ENCODE measurements around the gene GAS2L1. TPM values are rescaled to one million over a fixed set of nuclear protein-coding genes. Genes with fewer than 3 reads are reported as not detected.
A peak's percentile ranks its signal among the peaks of the same experiment; 100 is the strongest.

GAS2L1 gene
- total RNA-seq, 1 experiment from 2014 or later = 8.0 TPM

DNA sequence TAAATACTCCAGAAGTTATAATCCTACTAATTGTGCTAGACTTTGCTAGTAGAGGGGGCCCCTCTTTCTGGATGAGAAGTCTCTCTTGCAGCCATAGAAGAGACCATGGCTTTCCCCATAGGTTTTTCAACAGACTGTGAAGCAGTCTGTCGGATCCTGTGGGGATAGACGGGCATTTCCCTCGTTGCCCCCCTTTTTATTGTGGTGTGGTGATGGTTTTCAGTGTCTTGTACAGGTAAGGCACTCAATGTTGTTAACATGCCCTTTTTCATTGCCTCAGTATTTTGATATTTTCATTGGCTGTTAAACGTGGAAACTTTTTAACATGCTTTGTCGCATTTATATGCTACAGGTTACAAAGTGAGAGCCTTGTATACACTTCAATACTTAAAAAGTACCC, 16.4 kb upstream of the GAS2L1 start:
- Histone ChIP-seq H2BK120ac (ENCODE audit: low read depth, low read length, poor library complexity, severe bottlenecking) (no peak overlapping the region), H2AK5ac (ENCODE audit: insufficient read length, low read length) (no peak overlapping the region), H2AFZ (ENCODE audit: low read length) (no peak overlapping the region), H2BK20ac (ENCODE audit: low read depth, low read length, poor library complexity, severe bottlenecking) (no peak overlapping the region), H3K4me1 (ENCODE audit: insufficient read depth, low read length) (no peaks in the 10 kb centered on the region), H3K4ac (ENCODE audit: low read depth, low read length) (no peak overlapping the region), H3K79me2 (ENCODE audit: insufficient read depth, low read length) (no peaks in the 10 kb centered on the region), H4K8ac (replicated peaks; ENCODE audit: insufficient read length, low read depth, low read length) (no peak overlapping the region), H3K14ac (ENCODE audit: insufficient read depth, low read length) (no peak overlapping the region), H3K9ac (ENCODE audit: extremely low read depth, insufficient read length, low read length) (no peak overlapping the region), H3K79me1 (ENCODE audit: insufficient read depth, low read depth, low read length, poor library complexity, severe bottlenecking) (no peaks in the 10 kb centered on the region), H4K5ac (ENCODE audit: insufficient read length, low read depth, low read length) (no peak overlapping the region), H2BK5ac (ENCODE audit: insufficient read length, low read length) (no peak overlapping the region), H2BK12ac (ENCODE audit: insufficient read length, low read depth, low read length) (no peak overlapping the region), H3K23me2 (ENCODE audit: insufficient read length, low read depth, low read length, poor library complexity, severe bottlenecking) (no peaks in the 10 kb centered on the region), H3K56ac (ENCODE audit: insufficient read length, low read depth, low read length) (no peak overlapping the region), H2BK15ac (ENCODE audit: low read depth, low read length) (no peak overlapping the region), H3K27ac (ENCODE audit: insufficient read length, low read depth, low read length) (no peak overlapping the region), H3K27me3 (ENCODE audit: insufficient read depth, low read length) (no peaks in the 10 kb centered on the region), H3K23ac (ENCODE audit: insufficient read length, low read depth, low read length) (no peak overlapping the region), H3K9me3 (ENCODE audit: control insufficient read depth, low read depth, low read length) (no peaks in the 10 kb centered on the region), H3K18ac (ENCODE audit: insufficient read length, low read depth, low read length) (no peak overlapping the region), H4K91ac (ENCODE audit: insufficient read length, low read depth, low read length) (no peak overlapping the region), H3K4me2 (ENCODE audit: insufficient read depth, insufficient read length, low read length) (no peak overlapping the region), H3T11ph (ENCODE audit: low read length) (no peak overlapping the region), H4K20me1 (ENCODE audit: control insufficient read depth, insufficient read depth, insufficient read length) (no peaks in the 10 kb centered on the region)
- no peak for DNase-seq
- peaks cover 0 to 7% of the 10 kb centered on the region in 2 experiments; a peak in 1 of 4 replicates for H3K4me1 Mint-ChIP-seq
- H3K36me3 Mint-ChIP-seq (ENCODE audit: insufficient read depth in 1 of 3, low read depth in 3 of 3) = peaks cover 63 to 99% (median 96%) of the 10 kb centered on the region in 3 experiments
- no peaks in the 10 kb centered on the region for H3K9me3 Mint-ChIP-seq
- H3K4me3 Mint-ChIP-seq = no peak overlapping the region
- WGBS (ENCODE audit: extremely low coverage, insufficient read length, low lambda C conversion rate) = no CpG with 5 or more reads among the region's 5 CpGs
- 0 out of 7 replicates have a peak overlapping the region, but pooled peaks of 1 of the 3 experiments have one; percentile 44 for H3K27ac Mint-ChIP-seq
- H3K27me3 Mint-ChIP-seq (ENCODE audit: low read depth) = no peaks in the 10 kb centered on the region
- TF ChIP-seq, protein P1, sequence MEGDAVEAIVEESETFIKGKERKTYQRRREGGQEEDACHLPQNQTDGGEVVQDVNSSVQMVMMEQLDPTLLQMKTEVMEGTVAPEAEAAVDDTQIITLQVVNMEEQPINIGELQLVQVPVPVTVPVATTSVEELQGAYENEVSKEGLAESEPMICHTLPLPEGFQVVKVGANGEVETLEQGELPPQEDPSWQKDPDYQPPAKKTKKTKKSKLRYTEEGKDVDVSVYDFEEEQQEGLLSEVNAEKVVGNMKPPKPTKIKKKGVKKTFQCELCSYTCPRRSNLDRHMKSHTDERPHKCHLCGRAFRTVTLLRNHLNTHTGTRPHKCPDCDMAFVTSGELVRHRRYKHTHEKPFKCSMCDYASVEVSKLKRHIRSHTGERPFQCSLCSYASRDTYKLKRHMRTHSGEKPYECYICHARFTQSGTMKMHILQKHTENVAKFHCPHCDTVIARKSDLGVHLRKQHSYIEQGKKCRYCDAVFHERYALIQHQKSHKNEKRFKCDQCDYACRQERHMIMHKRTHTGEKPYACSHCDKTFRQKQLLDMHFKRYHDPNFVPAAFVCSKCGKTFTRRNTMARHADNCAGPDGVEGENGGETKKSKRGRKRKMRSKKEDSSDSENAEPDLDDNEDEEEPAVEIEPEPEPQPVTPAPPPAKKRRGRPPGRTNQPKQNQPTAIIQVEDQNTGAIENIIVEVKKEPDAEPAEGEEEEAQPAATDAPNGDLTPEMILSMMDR (conservative IDR thresholded peaks at IDR 0.05) = no peak
